Retinal pigment epithelial cell (primary cell): ENCODE data around the gene TAGLN2.

ENCODE experiments used
- DNase-seq: peaks from one replicate; pipeline ENCODE4 v3.0.0-alpha.2; 2010; ENCODE audit warnings: low read depth
- H3K4me3 ChIP-seq: 2 replicates; pipeline ENCODE4 v1.5.1; 2011; ENCODE audit warnings: mild to moderate bottlenecking, low read length, control low read depth, moderate library complexity
- TF ChIP-seq, protein P1 (sequence below): conservative IDR thresholded peaks from 2 replicates; pipeline ENCODE4 v1.5.1; 2011; ENCODE audit warnings: low read depth, low read length, control low read depth, inconsistent platforms

Gene TAGLN2

GRCh38 chr1:159883134-159883533 is 42.2 kb downstream of the TAGLN2 start:
- DNase-seq: no peak
- TF ChIP-seq, protein P1, sequence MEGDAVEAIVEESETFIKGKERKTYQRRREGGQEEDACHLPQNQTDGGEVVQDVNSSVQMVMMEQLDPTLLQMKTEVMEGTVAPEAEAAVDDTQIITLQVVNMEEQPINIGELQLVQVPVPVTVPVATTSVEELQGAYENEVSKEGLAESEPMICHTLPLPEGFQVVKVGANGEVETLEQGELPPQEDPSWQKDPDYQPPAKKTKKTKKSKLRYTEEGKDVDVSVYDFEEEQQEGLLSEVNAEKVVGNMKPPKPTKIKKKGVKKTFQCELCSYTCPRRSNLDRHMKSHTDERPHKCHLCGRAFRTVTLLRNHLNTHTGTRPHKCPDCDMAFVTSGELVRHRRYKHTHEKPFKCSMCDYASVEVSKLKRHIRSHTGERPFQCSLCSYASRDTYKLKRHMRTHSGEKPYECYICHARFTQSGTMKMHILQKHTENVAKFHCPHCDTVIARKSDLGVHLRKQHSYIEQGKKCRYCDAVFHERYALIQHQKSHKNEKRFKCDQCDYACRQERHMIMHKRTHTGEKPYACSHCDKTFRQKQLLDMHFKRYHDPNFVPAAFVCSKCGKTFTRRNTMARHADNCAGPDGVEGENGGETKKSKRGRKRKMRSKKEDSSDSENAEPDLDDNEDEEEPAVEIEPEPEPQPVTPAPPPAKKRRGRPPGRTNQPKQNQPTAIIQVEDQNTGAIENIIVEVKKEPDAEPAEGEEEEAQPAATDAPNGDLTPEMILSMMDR: no peak
- H3K4me3 ChIP-seq: no peak overlapping the region

DNA sequence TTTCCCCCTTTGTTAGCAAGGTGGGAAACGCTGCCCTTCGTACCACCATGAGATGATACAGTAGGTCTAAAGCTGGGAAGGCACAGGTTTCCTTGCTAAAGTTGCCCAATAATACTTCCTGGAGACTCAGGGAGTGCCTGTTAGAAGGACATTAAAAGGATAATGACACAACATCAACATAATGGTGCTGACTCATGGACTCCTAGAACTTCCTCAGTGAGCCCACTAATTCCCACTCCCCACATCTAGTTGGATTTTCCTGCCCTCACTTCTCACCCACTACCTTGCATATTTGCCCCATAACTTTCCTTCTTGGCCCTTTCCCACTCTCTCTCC is 42.8 kb downstream of the TAGLN2 start:
- no peak overlapping the region for H3K4me3 ChIP-seq
- DNase-seq: no peak
- TF ChIP-seq, protein P1: no peak

DNA sequence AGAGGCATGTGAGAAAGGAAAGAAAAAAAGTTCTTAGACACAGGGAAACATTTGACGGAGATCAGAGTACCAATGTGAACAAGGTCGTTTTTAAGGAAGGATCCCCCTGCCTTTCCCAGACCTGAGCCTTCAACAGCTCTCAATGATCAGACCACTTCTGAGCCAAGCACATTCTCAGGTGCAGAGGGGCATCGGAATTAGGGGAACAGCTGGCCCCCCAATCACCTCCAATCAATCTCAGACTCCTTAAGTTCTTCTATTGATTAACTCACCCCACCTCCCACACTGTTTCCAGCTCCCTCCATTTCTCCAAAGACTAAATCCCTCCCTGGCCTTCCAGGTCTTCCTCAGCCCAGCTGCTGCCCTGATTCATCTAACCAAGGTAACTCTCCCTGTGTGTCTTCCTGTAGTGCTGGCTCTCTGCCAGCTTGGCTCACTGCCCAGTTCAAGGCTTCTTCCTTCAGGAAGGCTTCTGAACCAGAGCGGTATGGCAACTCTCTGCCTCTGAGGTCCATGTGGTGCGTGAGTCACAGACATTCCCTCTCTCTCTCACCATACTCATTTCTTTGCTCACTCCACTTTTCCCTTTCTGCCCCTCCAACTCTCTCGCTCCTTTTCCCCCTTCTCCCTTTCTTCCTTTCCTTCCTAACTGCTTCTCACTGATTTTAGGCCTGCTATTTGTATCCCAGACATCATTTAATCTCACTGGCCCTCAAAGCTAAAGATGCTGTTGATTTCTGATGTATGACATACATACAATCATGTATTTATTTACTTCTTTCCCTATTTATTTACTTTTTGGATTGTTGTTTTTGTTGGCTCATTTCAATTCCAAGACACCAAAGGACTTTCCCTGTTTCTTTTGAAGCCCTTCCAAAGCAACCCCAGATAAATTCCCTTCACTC is 43.4 kb downstream of the TAGLN2 start:
- no peak overlapping the region for H3K4me3 ChIP-seq
- DNase-seq: peak; percentile 74
- TF ChIP-seq, protein P1: no peak

GRCh38 chr1:159880430-159880829 is 44.9 kb downstream of the TAGLN2 start:
- H3K4me3 ChIP-seq: no peak overlapping the region
- no peak for DNase-seq
- TF ChIP-seq, protein P1: no peak

- DNase-seq: no peak
- no peak overlapping the region for H3K4me3 ChIP-seq
- TF ChIP-seq, protein P1: no peak
Measured at GRCh38 chr1:159879977-159880376, 45.3 kb downstream of the TAGLN2 start.

GRCh38 chr1:159879136-159879535 is 46.2 kb downstream of the TAGLN2 start:
- H3K4me3 ChIP-seq: no peak overlapping the region
- TF ChIP-seq, protein P1: no peak
- DNase-seq: no peak
